Measurements from ENCODE around the gene DET1.

- TF ChIP-seq GATA3 (IDR thresholded peaks at IDR 0.05; ENCODE audit: low read depth, low read length) (no peak), GATA2 (IDR thresholded peaks at IDR 0.05; ENCODE audit: low read depth, low read length) (no peak)
These were observed 35.3 kb downstream of the DET1 start for GRCh38 chr15:88511161-88511560.
